Spleen (tissue), 11 donors: ENCODE measurements around the gene SLC16A3. TPM values are rescaled to one million over a fixed set of nuclear protein-coding genes. Genes with fewer than 3 reads are reported as not detected.

Experiments
- DNase-seq: peaks from one replicate; pipeline ENCODE4 v3.0.0-alpha.2; 2020
- H3K27ac ChIP-seq, 8 donors: fragments of 200-600 bp; sonication (generic) in 7 of 8; 1 replicate in 4 of 8; 2 replicates in 4 of 8; pipeline versions ENCODE4 v1.5.0 to v1.8.0; 2016 to 2021; ENCODE audit warnings: inconsistent platforms in 4 of 8, mild to moderate bottlenecking in 4 of 8, moderate library complexity in 1 of 8
- H3K27me3 ChIP-seq, 7 donors: fragments of 200-600 bp; sonication (generic) in 6 of 7; replicated peaks in 1 of 7; 1 replicate in 4 of 7; 2 replicates in 3 of 7; pipeline versions ENCODE4 v1.5.0 to v1.8.0; 2016 to 2021; ENCODE audit warnings: inconsistent platforms in 3 of 7, mild to moderate bottlenecking in 1 of 7
- H3K36me3 ChIP-seq, 6 donors: fragments of 200-600 bp; sonication (generic) in 5 of 6; 1 replicate in 4 of 6; 2 replicates in 2 of 6; pipeline versions ENCODE4 v1.5.0 to v1.8.0; 2016 to 2021; ENCODE audit warnings: inconsistent platforms in 2 of 6
- H3K4me1 ChIP-seq, 6 donors: fragments of 200-600 bp; sonication (generic) in 5 of 6; 1 replicate in 3 of 6; 2 replicates in 3 of 6; pipeline versions ENCODE4 v1.5.0 to v1.8.0; 2016 to 2021; ENCODE audit warnings: inconsistent platforms in 3 of 6
- H3K4me3 ChIP-seq, 8 donors: fragments of 200-600 bp; sonication (generic) in 7 of 8; 1 replicate in 4 of 8; 2 replicates in 4 of 8; pipeline versions ENCODE4 v1.5.0 to v1.8.0; 2016 to 2021; ENCODE audit warnings: inconsistent platforms in 4 of 8, mild to moderate bottlenecking in 4 of 8, moderate library complexity in 2 of 8
- H3K9me3 ChIP-seq, 8 donors: fragments of 200-600 bp; sonication (generic) in 7 of 8; 1 replicate in 4 of 8; 2 replicates in 4 of 8; pipeline versions ENCODE4 v1.5.0 to v1.8.0; 2016 to 2021; ENCODE audit warnings: inconsistent platforms in 4 of 8
- POLR2A ChIP-seq, 3 donors: fragments of 450-650 bp; IDR thresholded peaks; one replicate each; pipeline ENCODE4 v1.5.1; 2017; ENCODE audit warnings: antibody characterized with exemption in 3 of 3, mild to moderate bottlenecking in 1 of 3
- POLR2AphosphoS5 ChIP-seq, 3 donors: sonication (generic); formaldehyde crosslinking; IDR thresholded peaks; one replicate each; pipeline ENCODE4 v1.5.1; 2017; ENCODE audit warnings: antibody characterized with exemption in 3 of 3
- whole genome bisulfite sequencing, 5 donors: extraction: QIAGEN DNeasy Blood & Tissue Kit in 3 of 5; methylation state at CpG; one replicate each; pipeline versions ENCODE4 v1.1.5 to v1.1.7; 2013 to 2018; 5-methylcytosine and 5-hydroxymethylcytosine counted together
- intact Hi-C: fragments of 100-400 bp; cut with DNase I; formaldehyde crosslinking; loops from one replicate; pipeline ENCODE4 v1.15.0; 2023; ENCODE audit warnings: low total_unique reads
- polyA plus RNA-seq, 3 donors: library from polyadenylated mRNA; stranded (reverse); fragments of 200-250 nt; gene quantifications; one replicate each; pipeline ENCODE4 v1.2.1, GENCODE V29; 2013
- total RNA-seq, 7 donors: library from RNA; depleted of rRNA in 3 of 7; stranded (reverse); fragments of >200 nt in 3 of 7; fragmentation: NEBNext Ultra II Directional in 4 of 7; extraction: Animal tissue kit (Norgen Biotek cat#: 25700) in 4 of 7; gene quantifications; one replicate each; pipeline versions ENCODE4 v1.1.0 to v1.2.1, GENCODE V29; 2016 to 2021
- TF ChIP-seq, protein P1 (sequence below), 11 experiments: fragments of 200-600 bp in 7 of 11; fragments of 450-650 bp in 4 of 11; sonication (generic) in 4 of 11; IDR thresholded peaks in 8 of 11; conservative IDR thresholded peaks in 3 of 11; 1 replicate in 7 of 11; 2 replicates in 4 of 11; pipeline versions ENCODE4 v1.4.0 to v1.8.0; 2016 to 2021; ENCODE audit warnings: antibody characterized with exemption in 11 of 11, inconsistent platforms in 4 of 11, mild to moderate bottlenecking in 1 of 11
- donor health status: healthy with polysubstance abuse.
- donor health status: DM: no; HTN: no; CAD: no; lungs with moderate emphysema.
- donor health status: DM: no; HTN: no; CAD: no.
- donor health status: Bipolar disorder and iron deficiency.
- donor health status: healthy.
- donor health status: DM: no; HTN: no; CAD: no.
- donor health status: DM: yes; HTN: yes; CAD: no.

SLC16A3 gene
- total and polyA plus RNA-seq, 10 donors, result 11.1 to 185 (median 74.0) TPM

- 5 to 9% (median 7%) methylated on average over 52 to 80 of the region's 80 CpGs for WGBS, 5 donors
- peaks cover 42 to 60% (median 50%) of the 10 kb centered on the region in 6 donors for H3K4me1 ChIP-seq
Observed at GRCh38 chr17:82273327-82274133, 44.7 kb downstream of the SLC16A3 start, which contains the start of gene CSNK1D. TSS of gene CSNK1D (minus strand) at chr17:82273700. CDS start at chr17:82273381, 319 bp downstream.

GRCh38 chr17:82274134-82275020 is 45.5 kb downstream of the SLC16A3 start:
- Histone ChIP-seq H3K27ac (peak overlapping the region in 6 of 8 donors; percentile 98 to 100 (median 99)), H3K36me3 (peaks cover 0 to 29% (median 20%) of the 10 kb centered on the region in 6 donors), H3K9me3 (no peaks in the 10 kb centered on the region), H3K4me3 (peak overlapping the region in 6 of 8 donors; percentile 66 to 90 (median 78)), H3K27me3 (no peaks in the 10 kb centered on the region), H3K4me1 (peaks cover 34 to 52% (median 41%) of the 10 kb centered on the region in 6 donors)
- intact Hi-C loops, result no loop called here
- TF ChIP-seq, protein P1, sequence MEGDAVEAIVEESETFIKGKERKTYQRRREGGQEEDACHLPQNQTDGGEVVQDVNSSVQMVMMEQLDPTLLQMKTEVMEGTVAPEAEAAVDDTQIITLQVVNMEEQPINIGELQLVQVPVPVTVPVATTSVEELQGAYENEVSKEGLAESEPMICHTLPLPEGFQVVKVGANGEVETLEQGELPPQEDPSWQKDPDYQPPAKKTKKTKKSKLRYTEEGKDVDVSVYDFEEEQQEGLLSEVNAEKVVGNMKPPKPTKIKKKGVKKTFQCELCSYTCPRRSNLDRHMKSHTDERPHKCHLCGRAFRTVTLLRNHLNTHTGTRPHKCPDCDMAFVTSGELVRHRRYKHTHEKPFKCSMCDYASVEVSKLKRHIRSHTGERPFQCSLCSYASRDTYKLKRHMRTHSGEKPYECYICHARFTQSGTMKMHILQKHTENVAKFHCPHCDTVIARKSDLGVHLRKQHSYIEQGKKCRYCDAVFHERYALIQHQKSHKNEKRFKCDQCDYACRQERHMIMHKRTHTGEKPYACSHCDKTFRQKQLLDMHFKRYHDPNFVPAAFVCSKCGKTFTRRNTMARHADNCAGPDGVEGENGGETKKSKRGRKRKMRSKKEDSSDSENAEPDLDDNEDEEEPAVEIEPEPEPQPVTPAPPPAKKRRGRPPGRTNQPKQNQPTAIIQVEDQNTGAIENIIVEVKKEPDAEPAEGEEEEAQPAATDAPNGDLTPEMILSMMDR (IDR thresholded peaks at IDR 0.05 in 8 of 11, conservative IDR thresholded peaks at IDR 0.05 in 3 of 11), result no peak
- TF ChIP-seq POLR2A (IDR thresholded peaks at IDR 0.05) (no peak), POLR2AphosphoS5 (IDR thresholded peaks at IDR 0.05) (no peak)
- peak; percentile 78 for DNase-seq
- 78 to 85% (median 79%) methylated on average over 26 to 27 of the region's 27 CpGs for WGBS, 5 donors

More at GRCh38 chr17:82273327-82274133, 44.7 kb downstream of the SLC16A3 start, which contains the start of gene CSNK1D:
- H3K9me3 ChIP-seq, result no peaks in the 10 kb centered on the region
- peak within 1 kb of the TSS; percentile 94 to 100 (median 99) for H3K27ac ChIP-seq
- peaks cover 0 to 37% (median 21%) of the 10 kb centered on the region in 6 donors for H3K36me3 ChIP-seq
- DNase-seq, result peak; percentile 97
- intact Hi-C loops, result no loop called here
- H3K27me3 ChIP-seq, result no peaks in the 10 kb centered on the region
- peak within 1 kb of the TSS; percentile 66 to 90 (median 80) for H3K4me3 ChIP-seq
- TF ChIP-seq POLR2A (IDR thresholded peaks at IDR 0.05) (peak; percentile 3 to 66 (median 31)), POLR2AphosphoS5 (IDR thresholded peaks at IDR 0.05) (peak; percentile 92 to 96 (median 93))
- TF ChIP-seq, protein P1 (IDR thresholded peaks at IDR 0.05 in 8 of 11, conservative IDR thresholded peaks at IDR 0.05 in 3 of 11), result no peak

- TF ChIP-seq, protein P1 (IDR thresholded peaks at IDR 0.05 in 8 of 11, conservative IDR thresholded peaks at IDR 0.05 in 3 of 11), result no peak
- Histone ChIP-seq H3K4me3 (no peak overlapping the region), H3K36me3 (peaks cover 0 to 19% (median 16%) of the 10 kb centered on the region in 6 donors), H3K27ac (no peak overlapping the region), H3K9me3 (no peaks in the 10 kb centered on the region), H3K27me3 (no peaks in the 10 kb centered on the region), H3K4me1 (peaks cover 25 to 51% (median 32%) of the 10 kb centered on the region in 6 donors)
- DNase-seq, result peak; percentile 66
- intact Hi-C loops, result no loop called here
- WGBS, 5 donors, result 84 to 95% (median 90%) methylated on average over 14 of the region's 14 CpGs
Observed at GRCh38 chr17:82275326-82275725, 46.5 kb downstream of the SLC16A3 start.
